ENCODE results near the gene COX6B2. TPM values are rescaled to one million over a fixed set of nuclear protein-coding genes. Genes with fewer than 3 reads are reported as not detected.

COX6B2 gene
- total and polyA plus RNA-seq, 2 of the 8 experiments (the other 6 are each of a cell fraction or from before 2014, with no cell fraction given): 4.9 to 6.4 TPM

DNA sequence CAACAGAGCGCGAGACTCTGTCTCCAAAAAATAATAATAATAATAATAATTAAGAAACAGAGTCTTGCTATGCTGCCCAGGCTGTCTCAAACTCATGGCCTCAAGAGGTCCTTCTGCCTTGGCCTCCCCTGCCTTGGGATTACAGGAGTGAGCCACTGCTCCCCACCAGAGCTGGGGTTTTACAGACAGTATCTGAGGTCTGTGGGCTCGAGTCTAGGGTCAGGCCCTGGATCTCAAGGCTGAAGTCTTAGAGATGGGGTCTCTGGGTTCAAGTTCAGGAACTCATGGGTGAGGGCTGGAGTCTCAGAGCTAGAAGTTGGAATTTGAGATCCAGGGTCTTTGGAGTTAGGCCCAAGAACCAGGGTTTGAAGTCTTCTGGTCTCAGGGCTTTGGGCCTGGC, 12.3 kb upstream of the COX6B2 start (continued):
- no peak for TF ChIP-seq MAFK (IDR thresholded peaks at IDR 0.05; ENCODE audit: low read depth, low read length)

Data from H1 (cell line).